AG04450 (cell line): ENCODE data around the gene PLPP7. TPM values are rescaled to one million over a fixed set of nuclear protein-coding genes. Genes with fewer than 3 reads are reported as not detected.

ENCODE experiments used
- CTCF ChIA-PET: fragments of 300-600, 350-600 bp; formaldehyde crosslinking; extraction: SDS; loops from one replicate; lab custom pipeline; 2022; ENCODE audit warnings: antibody characterized with exemption, inconsistent platforms; lab: Charles Lee
- POLR2A ChIA-PET: fragments of 350-600 bp; formaldehyde crosslinking; extraction: SDS; loops from one replicate; lab custom pipeline; 2021; ENCODE audit warnings: antibody characterized with exemption, inconsistent platforms; lab: Yijun Ruan, JAX
- DNase-seq: peaks from one replicate; pipeline ENCODE4 v3.0.0-alpha.2; 2011; ENCODE audit warnings: low read depth, low spot score
- H3K27ac ChIP-seq: one replicate; pipeline ENCODE4 v1.5.1; 2012; ENCODE audit warnings: low read depth, low read length, control low read depth
- H3K27me3 ChIP-seq: one replicate; pipeline ENCODE4 v1.6.0; 2012; ENCODE audit warnings: low read length; ENCODE audit not compliant: control insufficient read depth, insufficient read depth
- H3K4me3 ChIP-seq: 2 replicates; pipeline ENCODE4 v1.5.1; 2011; ENCODE audit warnings: mild to moderate bottlenecking, low read depth, low read length, control low read depth
- H3K9me3 ChIP-seq: 2 replicates; pipeline ENCODE4 v1.5.1; 2012; ENCODE audit warnings: low read length; ENCODE audit not compliant: control insufficient read depth, insufficient read depth
- CTCF ChIP-seq: IDR thresholded peaks from 2 replicates; pipeline ENCODE4 v1.5.1; 2011; ENCODE audit warnings: low read depth, low read length, control low read depth, inconsistent platforms
- polyA plus RNA-seq: library from polyadenylated mRNA; depleted of rRNA; stranded (reverse); fragments of >200 nt; gene quantifications from 2 replicates; pipeline ENCODE4 v1.2.3, GENCODE V29; 2011

PLPP7 gene
- polyA plus RNA-seq, 1 experiment = 0.57 TPM

GRCh38 chr9:131278702-131279111 lies 10.8 kb upstream of the PLPP7 start:
- H3K9me3 ChIP-seq = no peaks in the 10 kb centered on the region; the same call in 1 of the 2 replicates
- no peak overlapping the region for H3K4me3 ChIP-seq
- no peak for TF ChIP-seq CTCF
- H3K27ac ChIP-seq = no peak overlapping the region
- no peak for DNase-seq
- ChIA-PET POLR2A (interaction anchor here (0.5 kb wide), 1 partner anchor 32 kb away, joined by 4 read pairs; no protein-coding TSS in a partner anchor), CTCF (interaction anchor here (1.1 kb wide), 1 partner anchor 71 kb away, joined by 3 read pairs; no protein-coding TSS in a partner anchor)
- peaks cover 55% of the 10 kb centered on the region for H3K27me3 ChIP-seq

- H3K27ac ChIP-seq = no peak overlapping the region
- H3K4me3 ChIP-seq = no peak overlapping the region
- ChIA-PET POLR2A (no interaction called here), CTCF (interaction anchor here (0.5 to 1.1 kb wide), 2 partner anchors 70 to 111 kb away, joined by 3 read pairs; no protein-coding TSS in a partner anchor)
- no peak for DNase-seq
- peaks cover 57% of the 10 kb centered on the region for H3K27me3 ChIP-seq
- no peaks in the 10 kb centered on the region; the same call in 1 of the 2 replicates for H3K9me3 ChIP-seq
- TF ChIP-seq CTCF = no peak
These were observed 10.2 kb upstream of the PLPP7 start for GRCh38 chr9:131279196-131279862.

- no peak overlapping the region for H3K27ac ChIP-seq
- no peak overlapping the region for H3K4me3 ChIP-seq
- ChIA-PET CTCF (no interaction called here), POLR2A (interaction anchor here (0.6 to 0.7 kb wide), 2 partner anchors 100 to 770 kb away, joined by 3 read pairs; no protein-coding TSS in a partner anchor)
- no peak for DNase-seq
- H3K9me3 ChIP-seq = no peaks in the 10 kb centered on the region; the same call in 1 of the 2 replicates
- peaks cover 56% of the 10 kb centered on the region for H3K27me3 ChIP-seq
- TF ChIP-seq CTCF = no peak
These were observed 9.5 kb upstream of the PLPP7 start for GRCh38 chr9:131279863-131280570.

- peaks cover 51% of the 10 kb centered on the region for H3K27me3 ChIP-seq
- TF ChIP-seq CTCF = no peak
- no peaks in the 10 kb centered on the region; the same call in 1 of the 2 replicates for H3K9me3 ChIP-seq
- ChIA-PET CTCF (no interaction called here), POLR2A (interaction anchor here (0.6 to 0.7 kb wide), 2 partner anchors 100 to 770 kb away, joined by 3 read pairs; no protein-coding TSS in a partner anchor)
- no peak overlapping the region for H3K4me3 ChIP-seq
- no peak for DNase-seq
- H3K27ac ChIP-seq = no peak overlapping the region
These were observed 8.9 kb upstream of the PLPP7 start for GRCh38 chr9:131280660-131281059.
